Heart left ventricle (tissue), 16 donors: ENCODE results near the gene MTARC2. TPM values are rescaled to one million over a fixed set of nuclear protein-coding genes. Genes with fewer than 3 reads are reported as not detected.
A peak's percentile ranks its signal among the peaks of the same experiment; 100 is the strongest.

Experiments
- ATAC-seq, 4 donors: fragments of 200-7000 bp; cut with Tn5 transposase; one replicate each; pipeline ENCODE4 v1.9.1; 2020 to 2022; ENCODE audit warnings: moderate library complexity in 4 of 4, mild to moderate bottlenecking in 3 of 4, moderate number of reproducible peaks in 1 of 4
- DNase-seq, 5 donors: peaks; one replicate each; pipeline ENCODE4 v3.0.0-alpha.2; 2020
- H3K27ac ChIP-seq, 12 donors: fragments of 200-600 bp; sonication (generic) in 4 of 12; one replicate each; pipeline versions ENCODE4 v1.5.0 to v1.8.0; 2016 to 2022; ENCODE audit warnings: mild to moderate bottlenecking in 2 of 12
- H3K27me3 ChIP-seq, 9 donors: fragments of 200-600 bp; sonication (generic) in 2 of 9; one replicate each; pipeline versions ENCODE4 v1.5.1 to v1.8.0; 2016 to 2022; ENCODE audit warnings: mild to moderate bottlenecking in 3 of 9
- H3K36me3 ChIP-seq, 9 donors: fragments of 200-600 bp; sonication (generic) in 2 of 9; one replicate each; pipeline versions ENCODE4 v1.5.0 to v1.8.0; 2018 to 2022; ENCODE audit warnings: mild to moderate bottlenecking in 2 of 9
- H3K4me1 ChIP-seq, 12 donors: fragments of 200-600 bp; sonication (generic) in 4 of 12; one replicate each; pipeline versions ENCODE4 v1.5.0 to v1.8.0; 2016 to 2022; ENCODE audit warnings: mild to moderate bottlenecking in 3 of 12
- H3K4me3 ChIP-seq, 12 donors: fragments of 200-600 bp; sonication (generic) in 4 of 12; one replicate each; pipeline versions ENCODE4 v1.5.0 to v1.8.0; 2017 to 2022; ENCODE audit warnings: mild to moderate bottlenecking in 9 of 12, moderate library complexity in 4 of 12
- H3K9me3 ChIP-seq, 12 donors: fragments of 200-600 bp; sonication (generic) in 4 of 12; one replicate each; pipeline versions ENCODE4 v1.5.0 to v1.8.0; 2016 to 2022; ENCODE audit warnings: mild to moderate bottlenecking in 1 of 12
- POLR2A ChIP-seq, 2 donors: fragments of 450-650 bp; IDR thresholded peaks; one replicate each; pipeline ENCODE4 v1.6.1; 2017; ENCODE audit warnings: antibody characterized with exemption in 2 of 2, mild to moderate bottlenecking in 2 of 2, moderate library complexity in 2 of 2
- WGBS, 4 donors: extraction: QIAGEN DNeasy Blood & Tissue Kit in 2 of 4; methylation state at CpG; one replicate each; pipeline versions ENCODE4 v1.1.5 to v1.1.7; 2013 to 2018; 5-methylcytosine and 5-hydroxymethylcytosine counted together
- intact Hi-C, 10 donors: fragments of 100-400 bp; cut with DNase I; formaldehyde crosslinking; loops; one replicate each; pipeline versions ENCODE4 v1.11.1 to v1.14.2; 2022
- polyA plus RNA-seq, 2 donors: library from polyadenylated mRNA; stranded (reverse); fragments of 200-250 nt; gene quantifications; one replicate each; pipeline ENCODE4 v1.2.3, GENCODE V29; 2013
- total RNA-seq, 9 donors: library from RNA; depleted of rRNA in 2 of 9; stranded (reverse); fragments of >200 nt in 2 of 9; fragmentation: NEBNext Ultra II Directional in 3 of 9; extraction: Animal tissue kit (Norgen Biotek cat#: 25700) in 3 of 9; gene quantifications; one replicate each; pipeline versions ENCODE4 v1.1.0 to v1.2.4, GENCODE V29; 2016 to 2023
- TF ChIP-seq, protein P1 (sequence below), 12 donors: fragments of 200-600 bp; sonication (generic) in 4 of 12; IDR thresholded peaks; one replicate each; pipeline versions ENCODE4 v1.5.0 to v1.8.0; 2018 to 2022; ENCODE audit warnings: antibody characterized with exemption in 12 of 12, mild to moderate bottlenecking in 5 of 12
- donor health status: ischemic (EF 13 %, LVEDD 7.1; RV severe dilation, severe dysfunction).
- donor health status: healthy with polysubstance abuse.
- donor health status: DM: no; HTN: yes; CAD: no.
- donor health status: DM: no; HTN: no; CAD: no.
- donor health status: ischemic (EF 25% LVEDD 6.9; RV normal size, moderate dysfunction).
- donor health status: ischemic (EF 25% LVEDD 5.7; RV mildly dilated, moderate dysfunction).
- donor health status: healthy.
- donor health status: DM: yes; HTN: yes; CAD: no.
- donor health status: ischemic (EF 35%, LVEDD 5.7; RV mildly dilated, moderate dysfunction).
- donor health status: nonischemic (EF 11% LVEDD 7.7; RV severe dilation, severe dysfunction).
- donor health status: DM: yes; HTN: yes; CAD: no.
- donor health status: PGD.
- donor health status: ischemic (EF 29% LVEDD 5.4; RV normal size, mild dysfunction).
- donor health status: nonischemic (EF 23%, LVEDD 6.1; RV moderate dilation, normal function).

MTARC2 gene
- total and polyA plus RNA-seq, 11 donors: 10.4 to 29.1 (median 20.3) TPM

DNA sequence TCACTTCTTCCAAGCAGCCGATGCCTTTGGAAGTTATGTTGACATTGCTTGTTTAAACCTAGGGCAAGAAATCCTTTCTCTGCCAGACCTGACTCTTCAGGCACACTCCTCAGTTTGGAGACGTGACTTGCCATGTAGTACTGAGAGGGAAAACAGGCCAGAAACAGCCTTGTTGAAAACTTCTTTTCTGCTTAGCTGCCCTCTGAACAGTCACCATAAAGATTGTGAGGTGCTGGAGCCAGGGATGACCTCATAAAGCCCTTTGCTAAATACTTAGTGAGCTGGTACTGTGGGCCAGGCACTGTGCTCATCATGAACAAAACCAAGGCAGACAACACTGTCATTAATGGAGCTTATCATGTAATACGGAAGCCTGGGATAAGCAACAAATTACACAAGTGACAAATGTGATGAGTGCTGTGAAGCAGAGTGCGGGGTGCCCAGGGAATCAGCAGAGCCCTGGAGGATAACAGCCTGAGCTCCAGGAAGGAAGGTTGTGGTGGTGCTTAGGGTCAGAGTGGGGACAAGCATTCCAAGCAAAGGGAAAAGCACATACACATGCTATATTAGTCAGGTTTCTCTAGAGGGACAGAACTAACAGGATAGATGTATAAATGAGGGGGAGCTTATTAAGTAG lies 80.9 kb downstream of the MTARC2 start:
- Histone ChIP-seq H3K4me3 (no peak overlapping the region), H3K36me3 (no peaks in the 10 kb centered on the region), H3K9me3 (no peaks in the 10 kb centered on the region), H3K27ac (no peak overlapping the region), H3K4me1 (peaks cover 0 to 37% (median 12%) of the 10 kb centered on the region in 12 donors), H3K27me3 (no peaks in the 10 kb centered on the region)
- intact Hi-C loops: no loop called here
- WGBS, 4 donors: 47 to 56% (median 50%) methylated on average over 4 of the region's 4 CpGs
- no peak for DNase-seq
- ATAC-seq: peak; percentile 41 to 89 (median 61)
- TF ChIP-seq, protein P1, sequence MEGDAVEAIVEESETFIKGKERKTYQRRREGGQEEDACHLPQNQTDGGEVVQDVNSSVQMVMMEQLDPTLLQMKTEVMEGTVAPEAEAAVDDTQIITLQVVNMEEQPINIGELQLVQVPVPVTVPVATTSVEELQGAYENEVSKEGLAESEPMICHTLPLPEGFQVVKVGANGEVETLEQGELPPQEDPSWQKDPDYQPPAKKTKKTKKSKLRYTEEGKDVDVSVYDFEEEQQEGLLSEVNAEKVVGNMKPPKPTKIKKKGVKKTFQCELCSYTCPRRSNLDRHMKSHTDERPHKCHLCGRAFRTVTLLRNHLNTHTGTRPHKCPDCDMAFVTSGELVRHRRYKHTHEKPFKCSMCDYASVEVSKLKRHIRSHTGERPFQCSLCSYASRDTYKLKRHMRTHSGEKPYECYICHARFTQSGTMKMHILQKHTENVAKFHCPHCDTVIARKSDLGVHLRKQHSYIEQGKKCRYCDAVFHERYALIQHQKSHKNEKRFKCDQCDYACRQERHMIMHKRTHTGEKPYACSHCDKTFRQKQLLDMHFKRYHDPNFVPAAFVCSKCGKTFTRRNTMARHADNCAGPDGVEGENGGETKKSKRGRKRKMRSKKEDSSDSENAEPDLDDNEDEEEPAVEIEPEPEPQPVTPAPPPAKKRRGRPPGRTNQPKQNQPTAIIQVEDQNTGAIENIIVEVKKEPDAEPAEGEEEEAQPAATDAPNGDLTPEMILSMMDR (IDR thresholded peaks at IDR 0.05): no peak
- no peak for TF ChIP-seq POLR2A (IDR thresholded peaks at IDR 0.05)

DNA sequence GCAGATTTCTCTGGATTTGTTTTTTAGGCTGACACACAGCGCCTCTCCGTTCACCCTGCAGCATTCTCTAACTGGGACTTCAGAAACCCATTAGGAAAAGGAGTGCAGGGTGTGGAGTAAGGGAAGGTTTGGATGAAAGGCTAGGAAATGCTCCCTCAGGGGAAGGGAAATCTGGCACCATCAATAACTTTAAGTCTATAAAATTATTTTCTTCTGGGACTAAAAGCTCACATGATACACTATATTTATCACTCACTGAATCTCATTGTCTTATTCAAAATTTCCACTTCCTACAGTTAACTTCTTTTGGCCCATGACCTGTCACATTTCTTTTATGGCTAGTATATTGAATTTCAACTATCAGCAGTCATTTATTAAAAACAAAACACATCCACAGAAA lies 85.3 kb downstream of the MTARC2 start:
- no peak for TF ChIP-seq POLR2A (IDR thresholded peaks at IDR 0.05)
- H3K9me3 ChIP-seq: no peaks in the 10 kb centered on the region
- intact Hi-C loops: no loop called here
- H3K4me1 ChIP-seq: peaks cover 0 to 24% (median 8%) of the 10 kb centered on the region in 12 donors
- WGBS, 4 donors: 75 to 98% (median 87%) methylated on average over 2 of the region's 2 CpGs
- no peak overlapping the region for H3K4me3 ChIP-seq
- no peak overlapping the region for H3K27ac ChIP-seq
- DNase-seq (no peak), ATAC-seq (no peak)
- no peaks in the 10 kb centered on the region for H3K27me3 ChIP-seq
- no peaks in the 10 kb centered on the region for H3K36me3 ChIP-seq

Other genes starting within 250 kb of the MTARC2 start
- gene MARK1, start 220.2 kb upstream of the MTARC2 start, total RNA-seq: 10 to 100 TPM; 12.1 to 25.1 (median 16.7) TPM
- 10 to 100 TPM in 1 of 2 donors, 1 to 10 TPM in 1; 4.0 to 13.1 TPM for gene MARK1, start 220.2 kb upstream of the MTARC2 start, polyA plus RNA-seq
- gene C1orf115, start 58.0 kb upstream of the MTARC2 start, total RNA-seq: 10 to 100 TPM in 8 of 9 donors, 1 to 10 TPM in 1; 8.5 to 39.0 (median 15.4) TPM
- 10 to 100 TPM; 17.5 TPM for gene C1orf115, start 58.0 kb upstream of the MTARC2 start, polyA plus RNA-seq
- gene MTARC1, start 38.6 kb downstream of the MTARC2 start, total RNA-seq: 10 to 100 TPM in 4 of 9 donors, 1 to 10 TPM in 5; 2.3 to 22.8 (median 6.4) TPM
- gene MTARC1, start 38.6 kb downstream of the MTARC2 start, polyA plus RNA-seq: 10 to 100 TPM in 1 of 2 donors, 1 to 10 TPM in 1; 3.7 to 11.2 TPM
- gene HLX, start 131.1 kb downstream of the MTARC2 start, total RNA-seq: 10 to 100 TPM in 3 of 9 donors, 1 to 10 TPM in 6; 3.3 to 14.8 (median 6.7) TPM
- gene HLX, start 131.1 kb downstream of the MTARC2 start, polyA plus RNA-seq: 1 to 10 TPM; 3.7 to 7.6 TPM